ENCODE results near the gene PXYLP1.

Gene PXYLP1

DNA sequence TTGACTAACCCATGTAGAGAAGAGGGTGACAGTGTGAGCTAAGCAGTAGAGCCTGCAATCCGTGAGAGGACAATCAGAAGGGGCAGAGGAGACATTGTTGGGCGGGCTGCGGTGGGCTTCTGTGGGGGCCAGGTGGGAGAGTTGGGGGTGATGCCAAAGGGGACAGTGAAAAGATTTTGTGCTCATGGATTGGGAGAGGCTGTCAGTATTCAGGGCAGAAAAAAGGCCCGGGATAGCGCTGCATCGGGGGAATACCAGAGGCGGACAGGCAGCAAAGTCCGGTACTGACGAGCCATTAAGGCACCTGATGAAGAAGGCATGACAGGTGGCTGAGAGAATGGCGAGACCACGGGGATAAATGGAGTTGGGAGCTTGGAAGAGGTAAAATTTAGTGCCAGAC, 1.3 kb upstream of the PXYLP1 start:
- DNase-seq = no peak

DNA sequence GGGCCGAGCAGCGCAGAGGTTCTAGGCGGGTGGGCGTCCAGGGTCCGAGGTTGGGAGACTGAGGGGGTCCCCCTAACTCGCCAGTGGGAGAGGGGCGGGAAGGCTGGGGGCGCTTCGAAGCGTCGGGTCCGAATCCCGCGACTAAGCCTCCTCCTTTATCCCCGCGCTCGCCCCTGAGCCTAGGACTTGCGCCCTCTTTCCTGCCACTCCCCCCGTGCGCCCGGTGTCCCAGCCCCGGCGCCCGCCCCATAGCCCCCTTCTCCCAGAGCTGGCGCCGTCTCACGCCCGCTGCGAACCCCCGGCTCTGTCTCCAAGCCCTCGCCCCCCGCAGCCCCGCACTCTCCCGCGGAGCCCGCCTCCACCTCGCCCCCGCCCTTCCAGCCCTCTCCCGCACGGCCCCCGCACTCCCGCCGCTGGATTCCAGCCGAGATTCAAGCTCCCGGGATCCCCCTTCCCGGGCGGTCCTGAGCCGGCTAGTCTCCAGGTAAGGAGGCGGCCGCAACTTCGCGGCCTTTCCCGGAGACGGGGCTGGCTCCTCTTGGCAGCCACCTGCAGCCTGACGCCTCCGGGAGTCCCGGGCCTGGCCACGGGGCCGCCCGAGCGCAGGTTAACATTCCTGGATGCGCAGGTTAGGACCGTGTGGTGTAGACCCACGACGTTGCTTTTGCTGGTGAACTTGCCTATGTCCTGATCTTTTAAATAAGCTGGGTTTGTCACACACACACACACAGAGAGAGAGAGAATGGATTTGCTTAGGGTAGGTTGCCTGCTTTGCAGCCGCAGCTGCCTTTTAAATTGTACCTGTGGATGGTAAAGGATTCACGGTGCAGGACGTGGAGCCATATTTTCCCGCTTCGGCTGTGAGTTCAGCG, 563 bp downstream of the PXYLP1 start:
- DNase-seq = no peak

DNA sequence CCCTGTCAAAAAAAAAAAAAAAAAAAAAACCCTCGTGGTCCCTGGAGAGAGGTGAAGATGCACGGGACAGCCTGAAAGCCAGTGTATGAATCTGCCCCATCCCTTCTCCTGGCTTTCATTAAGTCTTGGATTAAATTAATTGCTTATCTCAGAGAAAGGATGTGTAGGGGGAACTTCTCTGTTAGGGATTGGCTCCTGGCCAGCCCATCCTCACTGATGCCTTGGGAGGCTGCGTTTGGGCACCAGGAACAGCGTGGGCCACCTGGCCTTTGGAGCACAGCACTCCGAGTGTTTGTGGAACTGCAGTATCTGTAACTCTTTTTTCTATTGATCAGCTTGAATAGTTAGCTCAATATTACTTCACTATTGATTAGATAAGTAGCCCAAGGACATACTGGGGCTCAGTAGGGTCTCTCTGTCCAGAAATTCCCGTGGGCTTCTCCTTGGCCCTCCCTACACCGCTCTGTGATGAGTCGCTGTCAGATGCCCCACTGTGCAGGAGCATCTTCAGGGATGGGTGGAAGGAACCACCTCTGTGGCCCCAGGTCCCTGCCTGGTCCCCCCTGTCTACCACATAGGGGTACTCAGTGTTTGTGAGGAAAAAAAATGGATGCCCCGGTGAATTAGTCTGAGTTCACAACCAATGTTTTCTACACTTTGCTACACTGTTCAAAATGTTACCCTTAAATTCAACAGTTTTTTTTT, 2.0 kb downstream of the PXYLP1 start:
- DNase-seq = no peak

GRCh38 chr3:141234283-141234682, 2.7 kb downstream of the PXYLP1 start:
- no peak for DNase-seq

DNA sequence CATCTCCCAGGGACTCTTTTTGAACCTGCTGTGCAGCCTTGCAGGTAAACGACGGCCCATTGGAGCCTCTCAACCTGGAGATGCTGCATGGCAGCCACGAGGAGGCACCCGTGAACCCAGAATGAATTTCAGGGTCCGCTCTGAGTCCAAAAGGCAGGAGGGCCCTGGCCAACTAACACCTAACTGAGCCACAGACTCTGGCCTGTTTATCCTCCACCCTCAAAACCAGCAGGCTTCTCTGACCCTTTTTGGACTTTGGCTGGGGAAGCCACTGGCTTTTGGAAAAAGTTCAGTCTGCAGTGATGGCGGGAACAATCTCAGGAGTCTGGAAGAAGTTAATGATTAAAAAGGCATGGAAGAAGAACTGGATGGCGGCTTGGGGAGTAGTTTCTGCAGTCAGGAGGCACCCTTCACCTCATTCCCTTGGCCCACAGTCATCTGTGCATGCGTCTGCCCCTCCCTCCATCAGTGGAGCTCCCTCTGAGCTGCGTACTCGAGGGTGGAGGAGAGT, 4.1 kb downstream of the PXYLP1 start:
- DNase-seq = no peak

- no peak for DNase-seq
Measured at GRCh38 chr3:141236361-141236760, 4.7 kb downstream of the PXYLP1 start.

DNA sequence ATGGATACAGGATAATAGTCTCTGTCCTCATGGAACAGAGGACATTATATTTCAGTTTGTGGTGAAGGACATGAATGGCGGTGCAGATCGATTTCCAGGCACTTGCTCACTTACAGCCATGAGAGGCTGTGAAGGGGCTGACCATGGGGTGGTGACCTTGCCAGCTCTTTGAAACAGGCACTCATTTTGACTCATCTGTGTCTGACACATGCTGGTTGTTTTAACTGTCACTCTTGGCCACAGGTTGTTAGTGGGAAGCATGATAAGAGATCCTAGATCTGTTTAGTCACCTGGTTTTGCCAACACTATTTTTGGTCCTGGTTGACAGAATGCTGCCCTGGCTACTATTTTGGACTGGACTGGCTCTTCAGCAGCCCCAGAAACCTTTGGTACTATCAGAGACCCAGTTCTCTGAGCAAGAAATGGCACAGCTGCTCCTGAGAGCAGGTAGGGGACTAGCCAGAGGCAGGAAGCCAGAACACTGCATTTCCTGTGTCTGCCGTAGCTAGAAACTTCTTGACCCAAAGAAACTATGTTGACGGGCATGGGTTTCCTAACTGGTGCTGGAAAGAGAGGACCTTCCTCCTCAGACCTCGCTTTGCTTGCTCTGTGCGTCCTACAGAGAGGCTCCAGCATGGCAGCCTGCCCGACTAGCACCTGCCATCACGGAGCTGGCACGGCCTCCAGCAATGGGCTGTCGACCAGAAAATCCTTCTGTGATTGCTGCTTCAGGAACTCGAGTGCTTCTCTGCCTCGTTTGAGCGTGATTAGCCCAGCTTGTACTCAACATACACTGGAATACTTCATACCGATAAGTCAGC, 6.3 kb downstream of the PXYLP1 start:
- DNase-seq = peak; percentile 86

DNA sequence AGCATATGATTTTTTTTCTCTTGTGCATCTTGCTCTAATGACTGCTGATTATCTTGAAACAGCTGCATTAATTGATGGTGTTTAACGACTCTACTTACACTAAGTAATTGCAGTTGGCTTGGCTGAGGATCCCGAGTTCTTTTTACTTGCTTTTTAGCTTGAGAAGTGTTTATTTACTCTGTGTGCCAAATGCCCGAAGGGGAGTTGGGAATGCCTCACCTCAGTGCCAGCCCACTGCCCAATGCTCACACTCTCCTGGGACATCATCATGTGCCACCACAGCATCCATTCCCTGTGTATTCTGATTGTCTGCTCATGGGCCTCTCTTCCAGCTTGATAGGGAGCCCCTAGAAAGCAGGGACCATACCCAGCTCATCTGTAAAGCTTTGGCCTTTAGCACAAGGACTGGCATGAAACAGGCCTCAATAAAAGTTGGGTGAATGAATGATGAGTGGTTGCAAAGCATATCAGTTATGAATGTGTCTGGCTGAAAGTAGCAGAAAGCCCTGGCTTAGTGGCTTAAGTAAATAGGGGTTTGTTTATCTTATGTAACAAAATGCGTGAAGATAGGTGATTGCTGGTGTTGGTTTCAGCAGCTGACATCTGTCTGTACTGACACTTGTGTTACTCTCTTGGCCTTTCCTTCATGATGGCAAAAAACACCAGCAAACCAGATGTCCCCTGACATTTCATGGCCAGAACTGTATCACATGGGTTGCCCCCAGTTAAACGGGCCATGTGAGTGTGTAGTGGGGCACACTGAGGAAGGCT, 8.1 kb downstream of the PXYLP1 start:
- peak; percentile 84 for DNase-seq

GRCh38 chr3:141240286-141240685, 8.7 kb downstream of the PXYLP1 start:
- DNase-seq = no peak

DNA sequence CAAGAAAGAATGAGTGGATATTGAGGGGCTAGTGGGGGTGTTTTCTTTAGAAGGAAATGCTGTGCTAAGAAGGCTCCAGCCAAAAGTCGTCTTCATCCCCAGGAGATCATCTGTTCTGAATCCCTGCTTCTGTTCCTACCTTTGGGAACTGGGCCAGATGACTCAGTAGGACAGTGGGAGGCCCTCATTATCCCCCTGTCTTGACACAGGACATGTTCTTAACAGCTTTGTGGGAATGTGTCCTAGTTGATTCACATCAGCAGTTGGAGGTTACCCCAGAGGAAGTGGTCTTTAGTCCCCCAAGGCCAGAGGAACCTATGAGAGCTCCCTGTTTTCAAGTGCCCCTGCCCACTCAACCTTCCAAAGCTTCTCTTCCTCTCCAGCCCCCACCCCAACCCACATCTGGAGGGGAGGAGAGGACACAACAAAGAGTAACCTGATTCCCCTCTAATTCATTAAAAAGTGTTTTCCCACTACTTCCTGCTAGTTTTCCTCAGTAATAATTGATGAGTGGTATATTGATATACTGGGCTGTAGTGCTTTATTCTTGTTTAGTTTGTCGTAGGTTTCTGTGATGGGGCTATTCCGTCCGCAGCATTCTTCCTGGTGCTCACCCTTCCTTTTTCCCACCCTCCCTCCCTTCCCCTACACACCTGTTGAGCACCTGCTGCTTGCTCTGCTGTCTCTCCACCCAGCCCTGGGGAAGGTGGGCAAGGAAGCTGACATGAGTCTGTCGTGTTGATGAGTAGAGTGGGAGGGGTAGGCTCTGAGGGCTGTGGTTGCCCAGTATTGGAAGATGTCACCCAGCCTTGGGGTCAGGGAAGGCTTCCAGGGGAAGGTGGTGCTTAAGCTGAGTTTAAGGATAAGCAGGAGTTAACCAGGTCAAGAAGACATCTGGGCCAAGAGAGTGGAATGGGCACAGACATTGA, 9.3 kb downstream of the PXYLP1 start:
- DNase-seq = peak; percentile 61

- DNase-seq = peak; percentile 99
Measured at GRCh38 chr3:141241616-141242376, 10.2 kb downstream of the PXYLP1 start.

DNA sequence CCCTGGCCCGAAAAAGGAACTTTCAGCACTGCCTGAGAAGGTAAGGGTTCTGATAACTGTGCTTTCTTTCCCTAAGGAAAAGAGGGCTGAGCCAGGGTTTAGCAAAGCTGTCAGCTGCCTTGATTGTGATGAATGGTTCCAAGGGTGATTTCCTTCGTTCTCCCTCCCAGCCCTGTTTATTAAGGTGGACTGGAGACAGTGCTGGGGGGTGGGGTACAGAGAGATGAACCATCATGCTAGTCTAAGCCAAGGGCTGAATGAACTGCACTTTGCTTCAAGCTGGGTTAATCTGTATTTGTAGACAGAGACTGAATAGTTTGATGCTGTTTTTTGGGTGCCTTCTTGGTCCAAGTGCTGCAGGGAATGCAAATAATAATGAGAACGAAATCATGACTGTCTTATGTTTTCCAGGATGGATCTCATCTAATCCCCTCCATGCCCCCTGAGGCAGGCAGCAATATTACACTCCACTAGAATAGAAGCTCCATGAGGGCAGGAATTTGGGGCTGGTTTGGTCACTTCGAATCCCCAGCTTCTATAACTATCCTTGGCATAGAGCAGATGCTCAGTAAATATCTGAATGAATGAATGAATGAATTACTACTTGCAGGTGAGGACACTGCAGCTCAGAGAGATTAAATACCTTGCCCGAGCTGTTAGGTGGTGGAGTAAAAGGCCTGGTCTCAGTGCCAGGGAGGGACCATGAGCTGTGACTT, 10.9 kb downstream of the PXYLP1 start:
- DNase-seq = peak; percentile 67

GRCh38 chr3:141243271-141243707, 11.7 kb downstream of the PXYLP1 start:
- no peak for DNase-seq

- no peak for DNase-seq
Measured at GRCh38 chr3:141246224-141246957, 14.8 kb downstream of the PXYLP1 start.

DNA sequence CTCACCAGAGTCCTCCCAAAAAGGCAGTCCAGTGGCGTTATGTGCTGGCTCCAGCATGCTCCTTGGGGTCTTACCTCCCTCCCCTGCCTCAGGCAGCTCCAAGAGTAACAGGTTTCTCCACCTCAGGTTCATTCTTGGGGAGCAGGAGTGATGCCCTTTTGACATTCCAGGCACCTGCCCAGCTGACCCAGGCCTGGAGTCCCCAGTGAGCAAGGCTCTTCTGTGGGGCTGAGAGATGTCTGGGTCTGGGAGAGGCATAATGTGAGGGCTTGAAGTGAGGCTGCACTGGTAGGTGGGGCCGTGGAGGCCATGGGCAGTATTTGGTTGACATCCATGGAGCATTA, 15.3 kb downstream of the PXYLP1 start:
- DNase-seq = no peak

GRCh38 chr3:141248064-141248463, 16.4 kb downstream of the PXYLP1 start:
- no peak for DNase-seq

DNA sequence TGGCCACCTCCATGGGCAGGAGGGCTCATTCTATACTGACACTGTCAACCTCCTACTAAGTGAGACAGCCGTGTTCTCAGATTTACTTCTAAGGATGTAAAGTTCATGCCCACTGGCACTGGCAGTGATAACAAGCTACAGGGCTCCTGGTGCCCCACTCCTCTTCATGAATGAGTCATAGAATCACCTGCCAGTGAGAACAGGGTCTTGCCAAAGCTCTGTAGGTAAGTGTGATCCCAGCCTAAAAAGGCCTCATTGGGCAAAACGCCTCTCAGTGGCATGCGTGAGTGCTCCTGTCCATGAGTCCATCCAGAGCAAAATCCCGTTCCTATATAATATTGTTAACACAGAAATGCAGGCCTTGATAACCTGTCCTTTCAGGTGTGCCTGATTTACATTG, 17.4 kb downstream of the PXYLP1 start:
- DNase-seq = no peak

DNA sequence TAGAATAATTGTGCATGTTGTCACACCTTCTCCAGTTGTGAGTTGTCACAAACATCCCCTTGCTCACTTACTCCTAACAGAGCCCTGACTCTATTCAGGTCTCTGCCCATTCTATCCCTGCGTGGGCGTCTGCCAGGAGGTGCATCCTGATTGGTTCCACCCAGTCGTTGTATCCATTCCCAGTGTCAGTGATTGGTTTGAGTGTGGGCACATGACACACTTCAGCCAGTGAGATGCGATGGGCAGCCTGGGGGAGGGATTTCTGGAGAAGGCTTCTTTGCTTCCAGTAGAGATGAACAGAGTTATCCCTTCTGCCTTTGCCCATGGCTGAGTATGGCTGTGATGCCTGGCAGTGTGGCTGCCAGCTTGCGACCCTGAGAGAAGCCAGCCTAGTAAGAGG, 18.7 kb downstream of the PXYLP1 start:
- no peak for DNase-seq

GRCh38 chr3:141250828-141251227, 19.2 kb downstream of the PXYLP1 start:
- no peak for DNase-seq

All from NCI-H446 treated with DMSO at 0.1 percent for 48 hours (cell line).